Measurements from ENCODE around the gene PXMP2.

Gene PXMP2

GRCh38 chr12:132662901-132663755 is 24.3 kb upstream of the PXMP2 start:
- FAIRE-seq (no peak), DNase-seq (ENCODE audit: insufficient read length) (no peak)
- no peak for TF ChIP-seq TAF1 (IDR thresholded peaks at IDR 0.05; ENCODE audit: borderline replicate concordance, low read depth, low read length)
- no peak for TF ChIP-seq POLR2A (IDR thresholded peaks at IDR 0.05; ENCODE audit: low read depth, low read length)
- no peak for TF ChIP-seq POLR2AphosphoS5 (IDR thresholded peaks at IDR 0.05; ENCODE audit: low read depth, low read length)

DNA sequence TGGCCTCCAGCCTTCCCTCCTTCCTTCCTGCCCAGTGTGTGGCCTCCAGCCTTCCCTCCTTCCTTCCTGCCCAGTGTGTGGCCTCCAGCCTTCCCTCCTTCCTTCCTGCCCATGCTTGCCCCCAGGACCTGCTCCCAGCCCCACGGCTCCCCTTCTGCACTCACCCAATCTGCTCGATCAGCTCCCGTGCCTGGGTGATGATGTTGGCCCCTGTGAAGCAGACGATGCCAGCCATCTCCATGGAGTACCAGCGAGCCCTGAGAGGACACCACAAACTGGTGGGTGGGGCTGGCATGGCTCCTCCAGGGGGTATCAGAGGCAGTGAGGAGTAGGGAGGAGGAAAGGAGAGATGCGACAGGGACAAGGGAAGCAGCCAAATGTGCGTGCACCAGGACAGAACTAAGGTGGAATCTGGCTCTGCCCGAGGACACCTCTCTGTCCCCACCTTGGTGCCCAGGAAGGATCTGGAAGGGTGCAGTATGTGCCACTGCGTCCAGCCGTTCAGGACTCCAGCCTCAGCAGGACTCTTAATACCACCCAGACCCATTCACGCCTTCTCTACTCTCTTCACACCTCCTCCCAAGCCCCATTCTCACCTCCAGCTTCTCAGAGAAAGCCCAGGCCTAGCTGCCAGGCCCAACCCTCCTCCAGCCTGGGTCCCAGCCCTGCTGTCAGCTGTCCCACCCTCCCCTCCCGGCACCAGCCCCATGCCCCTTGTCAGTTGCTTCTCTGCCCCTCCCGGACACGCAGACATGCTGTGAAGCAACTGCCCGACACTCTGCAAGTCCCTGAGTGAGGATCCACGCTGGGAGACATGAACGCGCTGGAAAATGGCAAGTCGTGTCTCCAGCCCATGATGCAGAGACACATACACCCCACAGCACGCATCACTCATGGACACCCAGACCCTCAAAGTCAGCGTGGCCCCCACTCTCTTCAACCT is 22.9 kb upstream of the PXMP2 start:
- no peak for FAIRE-seq
- no peak for DNase-seq (ENCODE audit: insufficient read length)
- TF ChIP-seq POLR2A (IDR thresholded peaks at IDR 0.05; ENCODE audit: low read depth, low read length) (no peak), POLR2AphosphoS5 (IDR thresholded peaks at IDR 0.05; ENCODE audit: low read depth, low read length) (peak; percentile 31; the same call in 1 of the 2 replicates), TAF1 (IDR thresholded peaks at IDR 0.05; ENCODE audit: borderline replicate concordance, low read depth, low read length) (no peak)

- FAIRE-seq, result no peak
- TF ChIP-seq POLR2A (IDR thresholded peaks at IDR 0.05; ENCODE audit: low read depth, low read length), result no peak
- no peak for TF ChIP-seq TAF1 (IDR thresholded peaks at IDR 0.05; ENCODE audit: borderline replicate concordance, low read depth, low read length)
- no peak for TF ChIP-seq POLR2AphosphoS5 (IDR thresholded peaks at IDR 0.05; ENCODE audit: low read depth, low read length)
- DNase-seq (ENCODE audit: insufficient read length), result no peak
These were observed 22.3 kb upstream of the PXMP2 start for GRCh38 chr12:132665149-132665491.

DNA sequence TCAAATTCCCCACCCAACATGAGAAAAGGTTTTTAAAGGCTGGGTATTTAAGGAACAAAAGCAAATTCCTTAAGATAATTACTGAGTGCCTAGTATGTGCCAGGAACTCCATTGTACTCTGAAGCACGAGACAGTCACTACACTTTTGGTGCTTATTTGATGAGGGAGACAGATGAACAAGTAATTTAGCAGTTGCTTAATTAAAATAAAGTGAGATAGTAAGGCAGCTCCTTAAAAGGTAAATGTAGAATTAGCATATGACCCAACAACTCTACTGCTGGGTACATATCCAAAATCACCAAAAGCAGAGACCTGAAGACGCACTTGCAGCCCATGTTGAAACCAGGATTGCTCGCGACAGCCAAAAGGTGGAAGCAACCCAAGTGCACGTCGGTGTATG is 21.6 kb upstream of the PXMP2 start:
- TF ChIP-seq POLR2AphosphoS5 (IDR thresholded peaks at IDR 0.05; ENCODE audit: low read depth, low read length), result no peak
- TF ChIP-seq TAF1 (IDR thresholded peaks at IDR 0.05; ENCODE audit: borderline replicate concordance, low read depth, low read length), result no peak
- no peak for TF ChIP-seq POLR2A (IDR thresholded peaks at IDR 0.05; ENCODE audit: low read depth, low read length)
- FAIRE-seq (no peak), DNase-seq (ENCODE audit: insufficient read length) (no peak)

- no peak for FAIRE-seq
- DNase-seq (ENCODE audit: insufficient read length), result no peak
- TF ChIP-seq POLR2A (IDR thresholded peaks at IDR 0.05; ENCODE audit: low read depth, low read length), result no peak
- no peak for TF ChIP-seq TAF1 (IDR thresholded peaks at IDR 0.05; ENCODE audit: borderline replicate concordance, low read depth, low read length)
- no peak for TF ChIP-seq POLR2AphosphoS5 (IDR thresholded peaks at IDR 0.05; ENCODE audit: low read depth, low read length)
These were observed 18.9 kb upstream of the PXMP2 start for GRCh38 chr12:132668191-132669088.

DNA sequence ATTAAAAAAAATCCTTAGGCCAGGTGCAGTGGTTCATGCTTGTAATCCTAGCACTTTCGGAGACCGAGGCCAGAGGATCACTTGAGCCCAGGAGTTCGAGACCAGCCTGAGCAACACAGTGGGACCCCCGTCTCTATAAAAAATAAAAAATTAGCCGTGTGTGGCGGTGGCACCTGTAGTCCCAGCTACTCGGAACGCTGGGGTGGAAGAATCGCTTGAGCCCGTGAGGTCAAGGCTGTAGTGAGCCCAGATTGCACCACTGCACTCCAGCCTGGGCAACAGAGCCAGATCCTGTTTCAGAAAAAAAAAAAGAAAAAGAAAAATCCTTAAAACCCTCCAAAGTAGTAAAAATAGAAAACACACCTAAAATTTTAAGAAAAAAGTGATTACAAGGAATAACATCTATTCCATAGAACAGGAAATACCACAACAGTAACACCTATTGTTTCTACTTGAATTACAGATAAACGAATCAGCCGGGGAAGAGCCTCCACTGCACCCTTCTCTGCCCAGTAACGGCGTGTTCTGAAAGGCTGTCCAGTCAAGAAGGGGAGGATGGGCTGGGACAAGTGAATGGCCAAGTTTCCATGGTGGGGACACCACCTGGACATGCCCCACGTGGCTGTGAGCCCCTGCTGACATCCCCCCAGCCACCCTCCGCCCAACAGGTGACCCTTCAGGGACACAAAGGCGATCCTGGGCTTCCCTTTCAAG is 18.1 kb upstream of the PXMP2 start:
- no peak for FAIRE-seq
- TF ChIP-seq TAF1 (IDR thresholded peaks at IDR 0.05; ENCODE audit: borderline replicate concordance, low read depth, low read length) (no peak), POLR2AphosphoS5 (IDR thresholded peaks at IDR 0.05; ENCODE audit: low read depth, low read length) (no peak), POLR2A (IDR thresholded peaks at IDR 0.05; ENCODE audit: low read depth, low read length) (no peak)
- DNase-seq (ENCODE audit: insufficient read length), result no peak

DNA sequence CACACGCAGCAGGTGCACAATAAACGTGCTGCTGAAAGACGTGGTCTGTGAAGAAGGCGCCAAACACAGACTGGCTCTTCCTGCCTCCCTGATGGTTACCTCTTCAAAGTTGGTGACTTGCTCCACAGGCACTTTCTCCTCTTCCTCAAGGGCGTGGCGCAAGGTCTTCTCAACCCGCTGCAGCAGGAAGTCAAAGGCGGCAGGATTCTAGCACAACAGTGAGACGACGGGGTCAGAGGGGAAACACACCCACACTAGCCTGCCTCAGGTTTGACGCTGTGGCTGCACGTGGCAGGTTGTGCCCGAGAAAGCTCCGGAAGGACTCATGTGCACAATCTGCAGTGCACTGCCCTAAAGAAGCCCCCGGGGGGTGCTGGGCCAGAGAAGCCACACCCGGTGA is 15.3 kb upstream of the PXMP2 start:
- DNase-seq (ENCODE audit: insufficient read length) (no peak), FAIRE-seq (no peak)
- TF ChIP-seq POLR2A (IDR thresholded peaks at IDR 0.05; ENCODE audit: low read depth, low read length) (no peak), POLR2AphosphoS5 (IDR thresholded peaks at IDR 0.05; ENCODE audit: low read depth, low read length) (peak; percentile 33; the same call in 1 of the 2 replicates), TAF1 (IDR thresholded peaks at IDR 0.05; ENCODE audit: borderline replicate concordance, low read depth, low read length) (no peak)

DNA sequence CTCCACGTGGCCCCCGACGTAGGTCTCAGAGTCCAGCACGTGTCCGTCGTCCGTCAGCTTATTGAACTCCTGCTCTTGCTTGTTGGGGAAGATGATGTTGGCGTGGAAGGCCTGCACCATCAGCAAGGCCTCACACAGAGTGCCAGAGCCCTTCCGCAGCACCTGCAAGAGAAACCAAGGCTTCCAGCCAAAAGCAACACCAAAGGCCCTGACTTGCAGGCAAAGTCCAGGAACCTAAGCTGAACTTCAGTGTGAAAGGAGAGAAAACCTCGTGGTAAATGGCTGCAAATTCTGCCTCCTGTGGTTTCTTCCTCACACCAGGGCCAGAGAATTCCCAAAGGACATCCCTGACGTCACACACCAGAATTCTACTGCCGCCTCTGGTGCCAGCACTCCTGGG is 14.7 kb upstream of the PXMP2 start:
- DNase-seq (ENCODE audit: insufficient read length) (no peak), FAIRE-seq (no peak)
- TF ChIP-seq TAF1 (IDR thresholded peaks at IDR 0.05; ENCODE audit: borderline replicate concordance, low read depth, low read length) (no peak), POLR2AphosphoS5 (IDR thresholded peaks at IDR 0.05; ENCODE audit: low read depth, low read length) (no peak), POLR2A (IDR thresholded peaks at IDR 0.05; ENCODE audit: low read depth, low read length) (no peak)

GRCh38 chr12:132673288-132674179 is 13.9 kb upstream of the PXMP2 start:
- no peak for DNase-seq (ENCODE audit: insufficient read length)
- TF ChIP-seq TAF1 (IDR thresholded peaks at IDR 0.05; ENCODE audit: borderline replicate concordance, low read depth, low read length) (no peak), POLR2AphosphoS5 (IDR thresholded peaks at IDR 0.05; ENCODE audit: low read depth, low read length) (no peak), POLR2A (IDR thresholded peaks at IDR 0.05; ENCODE audit: low read depth, low read length) (no peak)
- no peak for FAIRE-seq

Measured in GM12892 (cell line).